ENCODE data around the gene ZNF280B.

The ZNF280B gene

GRCh38 chr22:22461583-22461982 lies 47.0 kb downstream of the ZNF280B start:
- TF ChIP-seq CTCF (IDR thresholded peaks at IDR 0.05; ENCODE audit: borderline replicate concordance, insufficient read depth, low read depth, low read length): no peak
- H3K4me3 ChIP-seq (ENCODE audit: low read depth, low read length): no peak overlapping the region

- H3K4me3 ChIP-seq (ENCODE audit: low read depth, low read length): no peak overlapping the region
- TF ChIP-seq CTCF (IDR thresholded peaks at IDR 0.05; ENCODE audit: borderline replicate concordance, insufficient read depth, low read depth, low read length): no peak
Observed at GRCh38 chr22:22461111-22461510, 47.4 kb downstream of the ZNF280B start.

GRCh38 chr22:22460635-22461034 lies 47.9 kb downstream of the ZNF280B start:
- H3K4me3 ChIP-seq (ENCODE audit: low read depth, low read length): no peak overlapping the region
- TF ChIP-seq CTCF (IDR thresholded peaks at IDR 0.05; ENCODE audit: borderline replicate concordance, insufficient read depth, low read depth, low read length): 0 out of 2 replicates have a peak, but pooled peaks have one; percentile 12

- H3K4me3 ChIP-seq (ENCODE audit: low read depth, low read length): no peak overlapping the region
- TF ChIP-seq CTCF (IDR thresholded peaks at IDR 0.05; ENCODE audit: borderline replicate concordance, insufficient read depth, low read depth, low read length): no peak
Observed at GRCh38 chr22:22460060-22460459, 48.5 kb downstream of the ZNF280B start.

- H3K4me3 ChIP-seq (ENCODE audit: low read depth, low read length): no peak overlapping the region
- TF ChIP-seq CTCF (IDR thresholded peaks at IDR 0.05; ENCODE audit: borderline replicate concordance, insufficient read depth, low read depth, low read length): no peak
Observed at GRCh38 chr22:22458896-22459588, 49.5 kb downstream of the ZNF280B start.

- no peak overlapping the region for H3K4me3 ChIP-seq (ENCODE audit: low read depth, low read length)
- no peak for TF ChIP-seq CTCF (IDR thresholded peaks at IDR 0.05; ENCODE audit: borderline replicate concordance, insufficient read depth, low read depth, low read length)
Observed at GRCh38 chr22:22458387-22458786, 50.2 kb downstream of the ZNF280B start.

GRCh38 chr22:22454997-22455396 lies 53.5 kb downstream of the ZNF280B start:
- no peak for TF ChIP-seq CTCF (IDR thresholded peaks at IDR 0.05; ENCODE audit: borderline replicate concordance, insufficient read depth, low read depth, low read length)
- no peak overlapping the region for H3K4me3 ChIP-seq (ENCODE audit: low read depth, low read length)
